ENCODE measurements around the gene NMNAT2. TPM values are rescaled to one million over a fixed set of nuclear protein-coding genes. Genes with fewer than 3 reads are reported as not detected.

The NMNAT2 gene
- total RNA-seq, 4 donors from 2014 or later: 0.60 to 1.7 (median 0.92) TPM

DNA sequence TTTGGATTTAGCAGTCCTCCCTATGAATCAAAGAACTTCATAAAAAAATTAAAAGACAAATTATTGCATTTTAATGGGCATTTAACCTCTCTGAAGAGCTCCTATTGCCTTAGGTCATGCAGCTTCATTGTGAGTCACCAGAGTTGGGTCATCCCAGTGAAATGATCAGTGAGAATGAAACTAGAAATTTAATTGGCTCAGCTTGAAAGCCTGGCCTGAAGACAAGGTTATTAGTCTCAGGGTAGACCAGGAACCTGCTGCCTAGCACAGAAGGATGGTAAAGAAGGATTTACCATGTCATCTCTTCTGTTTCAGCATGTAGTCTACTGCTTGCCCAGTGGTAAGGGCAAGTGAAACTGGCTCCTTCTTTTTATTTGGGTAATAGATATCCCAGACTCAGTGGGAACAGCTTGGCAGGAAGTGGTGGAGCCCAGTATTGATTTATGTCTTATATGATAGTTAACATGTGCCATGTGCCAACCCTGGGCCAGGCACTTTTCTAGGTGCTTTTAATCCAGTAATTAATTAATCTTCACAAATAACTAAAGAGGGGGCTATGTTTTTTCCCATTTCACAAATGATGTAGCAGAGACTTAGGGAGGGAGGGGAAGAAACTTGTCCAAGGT is 208.5 kb downstream of the NMNAT2 start:
- H3K9me3 ChIP-seq: no peaks in the 10 kb centered on the region
- no peaks in the 10 kb centered on the region for H3K4me1 ChIP-seq
- H3K27me3 ChIP-seq: no peaks in the 10 kb centered on the region
- no peak for DNase-seq (ENCODE audit: low spot score in 2 of 2)
- H3K4me3 ChIP-seq: no peak overlapping the region
- TF ChIP-seq EP300 (IDR thresholded peaks at IDR 0.05): no peak
- TF ChIP-seq, protein P1, sequence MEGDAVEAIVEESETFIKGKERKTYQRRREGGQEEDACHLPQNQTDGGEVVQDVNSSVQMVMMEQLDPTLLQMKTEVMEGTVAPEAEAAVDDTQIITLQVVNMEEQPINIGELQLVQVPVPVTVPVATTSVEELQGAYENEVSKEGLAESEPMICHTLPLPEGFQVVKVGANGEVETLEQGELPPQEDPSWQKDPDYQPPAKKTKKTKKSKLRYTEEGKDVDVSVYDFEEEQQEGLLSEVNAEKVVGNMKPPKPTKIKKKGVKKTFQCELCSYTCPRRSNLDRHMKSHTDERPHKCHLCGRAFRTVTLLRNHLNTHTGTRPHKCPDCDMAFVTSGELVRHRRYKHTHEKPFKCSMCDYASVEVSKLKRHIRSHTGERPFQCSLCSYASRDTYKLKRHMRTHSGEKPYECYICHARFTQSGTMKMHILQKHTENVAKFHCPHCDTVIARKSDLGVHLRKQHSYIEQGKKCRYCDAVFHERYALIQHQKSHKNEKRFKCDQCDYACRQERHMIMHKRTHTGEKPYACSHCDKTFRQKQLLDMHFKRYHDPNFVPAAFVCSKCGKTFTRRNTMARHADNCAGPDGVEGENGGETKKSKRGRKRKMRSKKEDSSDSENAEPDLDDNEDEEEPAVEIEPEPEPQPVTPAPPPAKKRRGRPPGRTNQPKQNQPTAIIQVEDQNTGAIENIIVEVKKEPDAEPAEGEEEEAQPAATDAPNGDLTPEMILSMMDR (IDR thresholded peaks at IDR 0.05): no peak
- no peak for TF ChIP-seq POLR2A (IDR thresholded peaks at IDR 0.05)
- no peak overlapping the region for H3K27ac ChIP-seq
- no peaks in the 10 kb centered on the region for H3K36me3 ChIP-seq

DNA sequence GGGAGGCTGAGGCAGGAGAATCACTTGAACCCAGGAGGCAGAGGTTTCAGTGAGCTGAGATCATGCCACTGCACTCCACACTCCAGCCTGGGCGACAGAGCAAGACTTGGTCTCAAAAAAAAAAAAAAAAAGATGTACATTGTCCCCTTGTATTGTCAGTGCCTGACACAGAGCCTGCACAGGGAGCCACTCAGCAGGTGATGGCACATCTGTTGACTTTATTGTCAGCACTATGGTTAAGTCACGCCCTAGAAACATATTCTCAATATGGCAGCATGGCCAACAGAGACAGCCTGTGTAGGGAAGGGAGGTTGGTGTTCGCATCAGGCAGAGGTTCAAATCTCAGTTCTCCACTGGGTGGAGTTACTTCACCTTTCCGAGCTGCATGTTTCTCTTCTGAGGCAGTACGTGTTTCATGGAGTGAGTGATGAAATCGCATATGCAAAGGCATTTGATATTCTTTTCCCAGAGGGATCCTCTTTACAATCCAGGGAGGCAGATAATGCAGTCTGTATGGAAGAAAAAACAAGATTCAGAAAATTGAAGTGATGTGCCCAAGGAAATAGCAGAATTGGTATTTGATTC is 211.6 kb downstream of the NMNAT2 start:
- WGBS, 2 donors: 93 to 94% methylated on average over 6 of the region's 6 CpGs
- Histone ChIP-seq H3K4me3 (no peak overlapping the region), H3K36me3 (no peaks in the 10 kb centered on the region), H3K9me3 (no peaks in the 10 kb centered on the region), H3K4me1 (no peaks in the 10 kb centered on the region), H3K27ac (no peak overlapping the region), H3K27me3 (no peaks in the 10 kb centered on the region)
- no peak for DNase-seq (ENCODE audit: low spot score in 2 of 2)
- no peak for TF ChIP-seq POLR2A (IDR thresholded peaks at IDR 0.05)
- no peak for TF ChIP-seq EP300 (IDR thresholded peaks at IDR 0.05)
- TF ChIP-seq, protein P1 (IDR thresholded peaks at IDR 0.05): no peak

- H3K27ac ChIP-seq: no peak overlapping the region
- TF ChIP-seq POLR2A (IDR thresholded peaks at IDR 0.05) (no peak), EP300 (IDR thresholded peaks at IDR 0.05) (peak in 1 of 2 donors; percentile 80)
- TF ChIP-seq, protein P1 (IDR thresholded peaks at IDR 0.05): no peak
Observed at GRCh38 chr1:183205196-183205781, 212.9 kb downstream of the NMNAT2 start.

GRCh38 chr1:183203094-183203493 is 215.1 kb downstream of the NMNAT2 start:
- no peaks in the 10 kb centered on the region for H3K27me3 ChIP-seq
- no peaks in the 10 kb centered on the region for H3K4me1 ChIP-seq
- DNase-seq (ENCODE audit: low spot score in 2 of 2): no peak
- H3K36me3 ChIP-seq: no peaks in the 10 kb centered on the region
- H3K27ac ChIP-seq: no peak overlapping the region
- H3K9me3 ChIP-seq: no peaks in the 10 kb centered on the region
- TF ChIP-seq, protein P1 (IDR thresholded peaks at IDR 0.05): no peak
- no peak for TF ChIP-seq EP300 (IDR thresholded peaks at IDR 0.05)
- WGBS, 2 donors: 90 to 96% methylated on average over 3 of the region's 3 CpGs
- H3K4me3 ChIP-seq: no peak overlapping the region

More at GRCh38 chr1:183205196-183205781, 212.9 kb downstream of the NMNAT2 start:
- H3K4me1 ChIP-seq: no peaks in the 10 kb centered on the region
- H3K4me3 ChIP-seq: no peak overlapping the region
- no peaks in the 10 kb centered on the region for H3K27me3 ChIP-seq
- no peaks in the 10 kb centered on the region for H3K36me3 ChIP-seq
- DNase-seq (ENCODE audit: low spot score in 2 of 2): peak in 1 of 2 donors; percentile 45
- WGBS, 2 donors: 73 to 77% methylated on average over 3 of the region's 3 CpGs
- no peaks in the 10 kb centered on the region for H3K9me3 ChIP-seq

DNA sequence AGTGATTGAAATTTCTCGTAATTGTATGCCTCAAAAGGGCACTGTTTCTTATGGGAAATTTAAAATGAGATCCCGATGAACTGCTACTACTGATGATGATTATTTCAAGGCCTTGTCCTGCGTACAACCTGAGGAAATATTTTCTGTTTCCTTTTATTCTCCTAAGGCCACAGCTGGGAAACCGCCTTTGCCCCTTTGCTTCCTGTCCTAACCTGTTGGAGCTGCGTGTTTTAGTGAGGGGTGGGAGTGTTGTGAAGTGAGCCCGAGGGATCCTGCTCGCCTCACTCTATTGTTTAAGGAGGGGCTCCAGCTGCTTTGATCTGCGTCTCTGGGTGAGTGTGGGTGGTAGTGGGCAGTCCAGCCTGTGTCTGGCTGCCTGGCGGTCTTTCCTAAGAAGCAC is 217.7 kb downstream of the NMNAT2 start:
- H3K4me1 ChIP-seq: no peaks in the 10 kb centered on the region
- no peak for DNase-seq (ENCODE audit: low spot score in 2 of 2)
- H3K4me3 ChIP-seq: no peak overlapping the region
- TF ChIP-seq EP300 (IDR thresholded peaks at IDR 0.05) (no peak), POLR2A (IDR thresholded peaks at IDR 0.05) (no peak)
- TF ChIP-seq, protein P1 (IDR thresholded peaks at IDR 0.05): no peak
- H3K27ac ChIP-seq: peak overlapping the region in 1 of 4 donors; percentile 16
- 66 to 72% methylated on average over 9 of the region's 9 CpGs for WGBS, 2 donors
- H3K27me3 ChIP-seq: no peaks in the 10 kb centered on the region
- no peaks in the 10 kb centered on the region for H3K36me3 ChIP-seq
- no peaks in the 10 kb centered on the region for H3K9me3 ChIP-seq
